Lung microvascular endothelial cell (primary cell): ENCODE measurements around the gene KLC4. TPM values are rescaled to one million over a fixed set of nuclear protein-coding genes. Genes with fewer than 3 reads are reported as not detected.
"Not testable (repeated sequence)": the region's sequence is repeated elsewhere in the genome, so short reads cannot be mapped to it uniquely, and the experiment has no call there.

ENCODE experiments used
- DNase-seq, 2 donors: peaks; one replicate each; pipeline versions ENCODE4 v3.0.0 to v3.0.0-alpha.2; 2010; ENCODE audit warnings: low read depth in 2 of 2
- total RNA-seq: library from RNA; depleted of rRNA; stranded (reverse); fragments of >200 nt; gene quantifications from 2 replicates; pipeline ENCODE4 v1.2.1, GENCODE V29; 2014

The KLC4 gene
- total RNA-seq, 1 donor from 2014 or later: 19.2 TPM

GRCh38 chr6:43061861-43062260 lies 2.4 kb downstream of the KLC4 start:
- no peak for DNase-seq

- no peak for DNase-seq
These were observed 3.4 kb downstream of the KLC4 start for GRCh38 chr6:43062818-43063217.

DNA sequence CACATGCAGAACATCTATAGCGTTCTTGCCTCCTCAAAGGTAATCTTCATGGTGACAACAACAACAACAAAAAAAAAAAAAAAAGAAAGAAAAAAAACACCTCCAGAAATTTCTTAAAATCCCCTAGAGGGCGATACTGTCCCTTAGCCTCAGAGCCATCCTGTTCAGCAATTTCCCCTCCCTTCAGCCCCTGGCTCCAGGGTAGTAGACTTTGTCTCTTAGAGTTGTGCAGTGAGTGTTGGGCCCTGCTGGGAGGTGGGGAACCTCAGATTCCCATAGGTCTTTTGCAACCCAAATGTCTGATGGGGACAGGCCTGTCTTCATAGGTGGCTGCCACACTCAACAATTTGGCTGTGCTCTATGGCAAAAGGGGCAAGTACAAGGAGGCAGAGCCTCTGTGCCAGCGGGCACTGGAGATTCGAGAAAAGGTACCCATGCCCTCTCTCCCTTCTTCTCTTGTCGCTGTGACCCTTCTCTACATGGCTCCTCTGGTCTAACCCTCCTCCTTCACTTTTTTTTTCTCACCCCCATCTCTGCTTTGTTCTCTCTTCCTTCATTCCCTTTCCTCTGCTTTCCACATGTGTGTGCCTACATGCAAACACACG lies 10.7 kb downstream of the KLC4 start:
- peak; percentile 55 to 78 for DNase-seq

DNA sequence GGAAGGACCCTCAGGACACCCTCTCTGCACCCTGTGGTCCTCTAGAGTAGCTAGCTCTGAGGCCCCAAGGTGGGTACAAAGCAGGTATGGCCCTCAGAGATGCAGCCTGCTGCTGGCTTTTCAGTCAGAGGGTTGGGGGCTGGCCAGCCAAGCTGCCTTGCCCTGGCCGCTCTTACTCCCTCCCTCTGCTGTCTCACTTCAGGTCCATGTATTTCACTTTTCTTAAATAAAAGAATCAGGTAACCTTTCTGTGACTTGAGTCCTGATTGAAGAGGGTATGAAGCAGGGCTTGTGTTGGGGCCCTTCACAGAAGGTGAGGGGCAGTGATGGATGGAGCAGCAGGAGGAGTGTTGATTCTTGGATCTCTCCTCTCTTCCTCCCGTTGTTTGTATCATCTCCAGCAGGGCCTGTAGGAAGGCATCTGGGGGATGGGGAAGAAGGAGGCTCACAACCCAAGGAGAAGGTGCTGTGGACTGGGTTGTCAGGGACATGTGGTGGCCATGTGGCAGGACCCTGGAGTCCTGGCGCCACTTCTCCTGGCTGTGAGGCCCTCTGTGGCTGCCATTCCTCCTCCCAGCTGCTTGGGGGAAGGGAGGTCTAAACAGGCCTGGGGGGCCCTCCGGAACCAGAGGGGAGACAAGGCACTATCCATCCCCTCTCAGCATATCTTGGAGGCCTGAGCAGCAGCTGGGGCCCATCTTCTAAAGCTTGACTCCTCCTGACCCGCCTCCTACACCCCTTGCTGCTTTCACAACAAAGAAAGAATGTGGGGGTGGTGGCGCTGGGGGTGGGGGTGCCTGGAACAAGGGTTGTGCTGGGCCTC lies 15.6 kb downstream of the KLC4 start:
- no peak for DNase-seq

- peak; percentile 19 to 62 for DNase-seq
These were observed 16.4 kb downstream of the KLC4 start, which contains the start of gene PTK7 for GRCh38 chr6:43075670-43076463. TSS of gene PTK7 (plus strand) at chr6:43076314. CDS start at chr6:43076489, 175 bp downstream.

DNA sequence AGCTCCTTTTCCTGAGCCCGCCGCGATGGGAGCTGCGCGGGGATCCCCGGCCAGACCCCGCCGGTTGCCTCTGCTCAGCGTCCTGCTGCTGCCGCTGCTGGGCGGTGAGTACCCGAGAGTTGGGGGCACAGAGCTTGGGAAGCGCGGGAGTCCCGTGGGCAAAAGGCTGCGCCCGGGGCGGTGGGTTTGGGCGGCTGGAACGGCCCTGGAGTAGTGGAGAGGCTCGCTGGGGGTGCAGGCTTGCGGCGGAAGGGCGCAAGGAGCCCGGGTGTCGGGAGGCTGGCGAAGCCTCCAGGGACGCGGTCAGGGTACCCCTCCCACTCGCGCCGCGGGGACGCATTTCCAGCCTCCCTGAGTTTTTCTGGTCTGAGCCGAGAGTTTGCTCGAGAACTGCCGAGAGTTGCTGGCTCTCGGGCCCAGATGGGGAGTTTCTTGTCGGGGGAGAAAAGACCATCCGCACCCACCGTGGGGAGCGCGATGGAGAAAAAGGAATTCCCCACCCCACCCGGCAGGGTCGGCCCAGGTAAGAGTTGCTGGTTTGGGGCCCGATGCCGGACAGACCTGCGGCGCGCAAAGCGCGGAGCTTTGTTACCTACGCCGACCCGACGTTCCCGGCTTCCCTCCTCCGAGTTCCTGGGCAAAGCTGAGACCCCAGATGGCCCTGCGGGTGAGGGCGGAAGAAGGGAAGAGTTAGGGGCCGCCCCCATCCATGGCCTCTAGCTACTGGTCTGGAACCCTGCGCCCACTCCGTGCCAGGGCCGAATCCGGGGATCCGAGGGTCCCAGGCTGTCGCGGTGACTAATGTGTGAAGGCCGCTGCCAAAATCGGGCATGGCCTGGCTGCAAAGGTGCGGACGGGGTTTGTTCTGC lies 17.3 kb downstream of the KLC4 start:
- peak in 1 of 2 donors; percentile 17 for DNase-seq

GRCh38 chr6:43077333-43077809 lies 17.9 kb downstream of the KLC4 start:
- DNase-seq: no peak

DNA sequence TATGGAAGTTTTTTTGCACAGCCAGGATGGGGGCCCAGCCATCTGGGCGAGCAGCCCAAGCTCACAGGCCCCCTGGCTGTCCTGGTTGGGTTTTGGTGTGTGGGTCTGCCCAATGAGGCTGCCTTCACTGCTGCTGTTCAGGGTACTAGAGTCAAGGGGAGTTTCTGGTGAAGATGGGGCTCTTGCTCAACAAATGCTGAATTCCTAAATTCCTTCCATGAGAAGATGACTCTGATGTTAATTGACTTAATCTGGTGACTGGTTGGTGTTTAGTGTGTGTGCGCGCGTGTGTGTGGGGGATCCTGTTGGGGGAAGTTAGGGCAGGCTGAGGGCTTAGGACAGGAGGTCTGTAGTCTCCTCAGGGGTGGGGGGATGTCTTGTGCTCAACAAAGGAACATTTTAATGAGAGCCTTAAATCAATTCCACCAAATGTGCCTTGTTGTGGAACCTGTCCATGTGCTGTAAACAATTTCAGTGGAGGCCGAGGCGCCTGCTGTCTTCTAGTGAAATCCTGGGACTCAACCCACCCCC lies 18.6 kb downstream of the KLC4 start:
- DNase-seq: no peak

DNA sequence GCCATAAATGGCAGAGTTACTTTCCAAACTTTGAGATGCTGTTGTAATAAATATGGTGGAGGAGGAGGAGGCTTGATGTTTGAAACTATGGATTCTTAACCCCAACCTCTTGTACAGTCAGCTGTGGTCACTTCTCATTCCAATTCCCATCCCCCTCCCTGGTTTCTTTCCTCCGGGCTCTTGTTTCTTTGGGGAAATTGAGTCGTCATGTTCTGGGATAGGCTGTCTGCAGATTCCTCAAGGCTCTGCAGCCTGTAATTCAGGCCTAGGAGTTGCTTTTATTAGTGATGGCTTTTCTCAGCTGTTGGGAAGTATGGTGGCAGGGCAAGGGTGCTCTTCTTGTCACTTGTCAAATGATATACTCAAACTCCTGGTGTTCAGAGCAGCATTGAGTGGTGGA lies 19.3 kb downstream of the KLC4 start:
- DNase-seq: no peak

- DNase-seq: no peak
These were observed 21.6 kb downstream of the KLC4 start for GRCh38 chr6:43081043-43081442.

- DNase-seq: not testable (repeated sequence)
These were observed 22.5 kb downstream of the KLC4 start for GRCh38 chr6:43081922-43082321.

GRCh38 chr6:43082806-43083655 lies 23.6 kb downstream of the KLC4 start:
- DNase-seq: peak in 1 of 2 donors; percentile 21

DNA sequence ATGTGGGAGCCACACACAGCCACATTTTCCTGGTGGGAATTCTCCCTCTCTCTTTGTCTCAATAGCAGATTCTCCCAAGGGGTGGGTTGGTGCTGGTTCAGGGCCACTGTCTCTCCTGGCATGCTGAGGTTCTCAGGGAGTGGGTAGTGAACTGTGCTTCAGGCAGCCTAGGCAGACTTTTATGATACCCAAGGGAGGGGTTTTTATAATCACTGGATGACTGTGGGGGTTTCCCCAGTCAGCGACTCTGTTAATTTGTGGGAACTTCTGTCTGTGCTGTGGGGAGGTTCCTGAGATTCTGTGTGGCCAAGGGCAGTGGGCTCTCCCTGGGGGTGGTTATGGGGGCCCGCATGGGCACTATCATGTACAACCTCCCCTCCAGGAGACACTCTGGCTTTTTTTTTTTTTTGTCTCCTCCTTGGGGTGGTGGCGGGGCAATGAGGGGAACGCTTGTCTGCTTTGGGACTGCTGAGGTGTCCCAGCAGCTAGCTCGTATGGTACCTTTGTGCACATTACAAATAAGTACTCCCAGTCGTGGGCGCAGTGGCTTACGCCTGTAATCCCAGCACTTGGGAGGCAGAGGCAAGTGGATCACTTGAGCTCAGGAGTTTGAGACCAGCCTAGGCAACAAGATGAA lies 26.7 kb downstream of the KLC4 start:
- no peak for DNase-seq

GRCh38 chr6:43088654-43089056 lies 29.2 kb downstream of the KLC4 start:
- DNase-seq: no peak

DNA sequence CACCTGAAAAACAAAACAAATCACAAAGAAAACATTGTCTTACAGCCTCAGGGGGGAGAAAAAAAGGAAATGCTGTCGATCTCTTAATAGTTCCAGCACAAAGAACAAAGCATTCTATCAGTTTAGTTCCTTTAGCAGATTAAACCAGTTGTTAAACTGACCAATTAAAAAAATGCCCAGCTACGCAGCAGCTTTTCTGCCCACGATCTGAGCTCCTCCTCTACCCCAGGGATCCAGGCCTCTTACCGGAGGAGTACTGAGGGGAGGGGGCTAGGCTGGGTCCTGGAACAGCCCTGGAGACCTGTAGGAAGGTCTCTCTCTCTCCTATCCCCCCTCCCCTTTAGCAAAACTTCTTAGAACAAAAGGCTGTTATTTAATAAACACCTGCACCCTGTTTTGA lies 30.0 kb downstream of the KLC4 start:
- DNase-seq: no peak

DNA sequence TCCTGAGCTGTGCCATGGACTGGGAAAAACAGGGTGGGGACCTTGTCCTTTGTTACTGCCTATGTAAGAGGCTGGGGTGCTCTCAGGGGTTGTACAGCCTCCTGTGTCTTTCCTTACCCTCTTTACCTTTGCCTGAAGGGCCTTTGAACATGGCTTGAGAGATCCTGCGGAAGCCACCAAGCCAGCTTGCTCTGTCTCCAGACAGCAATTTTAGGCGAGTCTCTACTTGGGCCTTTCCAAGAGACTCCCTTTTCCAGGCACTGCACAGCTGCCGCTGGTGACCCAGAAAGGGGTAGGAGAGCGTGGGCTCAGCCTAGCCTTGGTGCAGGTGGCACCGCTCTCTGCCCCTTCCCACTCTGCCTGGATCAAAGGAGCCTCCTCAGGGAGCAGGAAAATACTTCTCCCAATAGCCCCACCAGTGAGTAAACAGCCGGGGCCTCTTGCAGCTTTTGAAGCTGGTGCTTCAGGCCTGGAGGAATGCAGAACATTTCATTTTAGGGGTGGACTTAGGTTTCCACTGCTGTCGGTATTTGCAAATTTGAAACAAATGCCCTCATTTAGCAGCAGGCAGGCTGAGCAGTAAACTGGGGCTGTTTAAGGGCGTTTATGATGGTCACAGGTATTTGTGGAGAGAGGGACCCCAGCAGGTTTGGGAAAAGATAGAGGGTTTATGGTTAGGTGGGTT lies 30.6 kb downstream of the KLC4 start:
- DNase-seq: no peak

DNA sequence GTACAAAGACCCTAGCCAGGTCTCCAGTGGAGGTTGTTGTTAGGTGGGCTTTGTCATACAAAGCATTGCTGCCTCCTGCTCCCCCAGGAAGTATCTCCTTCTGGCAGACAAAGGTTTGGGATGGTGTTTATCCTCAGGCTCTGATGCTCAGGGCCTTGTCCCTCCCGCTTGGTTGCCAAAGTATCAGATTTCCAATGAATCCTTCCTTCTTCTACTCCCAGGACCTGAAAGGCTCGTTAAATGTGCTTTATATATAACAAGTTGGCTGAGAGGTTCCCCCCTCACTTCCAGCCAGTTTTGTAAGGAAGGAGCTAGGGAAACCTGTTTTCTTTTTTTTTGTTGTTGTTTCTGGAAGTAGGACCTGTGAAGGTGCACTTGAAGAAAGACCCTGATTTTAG lies 31.1 kb downstream of the KLC4 start:
- DNase-seq: no peak

DNA sequence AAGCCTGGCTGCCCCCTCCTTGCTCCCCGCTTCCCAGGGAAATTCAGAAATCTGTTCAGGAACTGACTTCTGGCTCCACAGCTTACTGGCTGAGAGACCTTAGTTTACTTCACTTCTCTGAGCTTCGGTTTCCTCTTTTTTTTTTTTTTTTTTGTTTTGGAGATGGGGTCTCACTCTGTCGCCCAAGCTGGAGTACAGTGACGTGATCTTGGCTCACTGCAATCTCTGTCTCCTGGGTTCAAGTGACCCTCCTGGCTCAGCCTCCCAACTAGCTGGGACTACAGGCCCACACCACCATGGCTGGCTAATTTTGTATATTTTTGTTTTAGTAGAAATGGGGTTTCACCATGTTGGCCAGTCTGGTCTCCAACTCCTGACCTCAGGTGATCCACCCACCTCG lies 31.6 kb downstream of the KLC4 start:
- no peak for DNase-seq
